ENCODE results near the gene GPX2.

Gene GPX2

GRCh38 chr14:64912261-64912660 lies 30.3 kb downstream of the GPX2 start:
- DNase-seq: no peak

GRCh38 chr14:64910847-64911495 lies 31.6 kb downstream of the GPX2 start:
- peak; percentile 50 for DNase-seq

- no peak for DNase-seq
Measured at GRCh38 chr14:64906022-64906421, 36.5 kb downstream of the GPX2 start.

GRCh38 chr14:64899958-64900357 lies 42.6 kb downstream of the GPX2 start:
- DNase-seq: no peak

- peak; percentile 33 for DNase-seq
Measured at GRCh38 chr14:64891839-64892375, 50.6 kb downstream of the GPX2 start.

- DNase-seq: no peak
Measured at GRCh38 chr14:64891173-64891838, 51.2 kb downstream of the GPX2 start.

GRCh38 chr14:64889352-64889751 lies 53.2 kb downstream of the GPX2 start:
- DNase-seq: no peak

Measured in amniotic stem cell (primary cell).